Common myeloid progenitor, CD34-positive (primary cell): Measurements from ENCODE around the gene SNX1.
"Not testable (repeated sequence)": the region's sequence is repeated elsewhere in the genome, so short reads cannot be mapped to it uniquely, and the experiment has no call there.

ENCODE experiments used
- CTCF ChIA-PET: fragments of 350-600 bp; sonication (Branson Sonifier 250); formaldehyde crosslinking; loops from one replicate; lab custom pipeline; 2021; ENCODE audit warnings: antibody characterized with exemption; lab: Charles Lee
- POLR2A ChIA-PET: fragments of 350-600 bp; sonication (Branson Sonifier 250); formaldehyde crosslinking; loops from one replicate; lab custom pipeline; 2021; ENCODE audit warnings: antibody characterized with exemption; lab: Charles Lee
- DNase-seq, 3 donors: peaks; one replicate each; pipeline versions ENCODE4 v3.0.0 to v3.0.0-alpha.2; 2013
- H3K27ac ChIP-seq, 2 experiments: 1 replicate in 1 of 2; 2 replicates in 1 of 2; pipeline ENCODE4 v1.7.0; 2013; ENCODE audit warnings: inconsistent platforms in 2 of 2, low read length in 2 of 2, mild to moderate bottlenecking in 2 of 2, low read depth in 1 of 2, moderate library complexity in 1 of 2; ENCODE audit not compliant: severe bottlenecking in 2 of 2, insufficient read depth in 1 of 2, poor library complexity in 1 of 2
- H3K27me3 ChIP-seq, 5 experiments: replicated peaks in 2 of 5; 1 replicate in 3 of 5; 2 replicates in 2 of 5; pipeline versions ENCODE4 v1.6.1 to v1.7.0; 2013; ENCODE audit warnings: low read length in 4 of 5, mild to moderate bottlenecking in 2 of 5, moderate library complexity in 2 of 5, inconsistent platforms in 1 of 5; ENCODE audit not compliant: insufficient read depth in 5 of 5, control insufficient read depth in 4 of 5
- H3K36me3 ChIP-seq, 4 experiments: 1 replicate in 2 of 4; 2 replicates in 2 of 4; pipeline versions ENCODE4 v1.6.1 to v1.7.0; 2013; ENCODE audit warnings: low read length in 3 of 4, control low read depth in 1 of 4, mild to moderate bottlenecking in 1 of 4; ENCODE audit not compliant: control insufficient read depth in 4 of 4, insufficient read depth in 4 of 4
- H3K4me1 ChIP-seq, 4 experiments: 1 replicate in 3 of 4; 2 replicates in 1 of 4; pipeline versions ENCODE4 v1.6.1 to v1.7.1; 2013; ENCODE audit warnings: low read length in 3 of 4, mild to moderate bottlenecking in 3 of 4, control low read depth in 1 of 4, inconsistent platforms in 1 of 4, moderate library complexity in 1 of 4; ENCODE audit not compliant: control insufficient read depth in 4 of 4, insufficient read depth in 4 of 4; ENCODE audit errors: control extremely low read depth in 1 of 4
- H3K4me3 ChIP-seq, 7 experiments: 1 replicate in 4 of 7; 2 replicates in 3 of 7; pipeline versions ENCODE4 v1.5.1 to v1.7.0; 2013; ENCODE audit warnings: mild to moderate bottlenecking in 7 of 7, low read length in 6 of 7, moderate library complexity in 6 of 7, inconsistent platforms in 2 of 7, low read depth in 2 of 7, control low read depth in 1 of 7; ENCODE audit not compliant: insufficient read depth in 4 of 7, control insufficient read depth in 1 of 7; ENCODE audit errors: extremely low read depth in 1 of 7
- H3K9me3 ChIP-seq, 5 experiments: 1 replicate in 4 of 5; 2 replicates in 1 of 5; pipeline versions ENCODE4 v1.6.1 to v1.7.1; 2013; ENCODE audit warnings: low read length in 4 of 5, mild to moderate bottlenecking in 2 of 5, inconsistent platforms in 1 of 5, low read depth in 1 of 5, moderate library complexity in 1 of 5; ENCODE audit not compliant: control insufficient read depth in 4 of 5, insufficient read depth in 2 of 5; ENCODE audit errors: control extremely low read depth in 1 of 5
- WGBS: methylation state at CpG from one replicate; pipeline ENCODE4 v1.1.5; 2013; ENCODE audit not compliant: insufficient coverage; 5-methylcytosine and 5-hydroxymethylcytosine counted together

Gene SNX1

GRCh38 chr15:64112904-64113303 is 17.1 kb downstream of the SNX1 start:
- no peaks in the 10 kb centered on the region for H3K9me3 ChIP-seq
- H3K36me3 ChIP-seq = peaks cover 11 to 56% (median 32%) of the 10 kb centered on the region in 4 experiments
- no peak overlapping the region for H3K4me3 ChIP-seq
- H3K27ac ChIP-seq = no peak overlapping the region
- H3K27me3 ChIP-seq = no peaks in the 10 kb centered on the region
- H3K4me1 ChIP-seq = no peaks in the 10 kb centered on the region
- ChIA-PET POLR2A (no interaction called here), CTCF (no interaction called here)
- no peak for DNase-seq
- 100% methylated on average over 1 of the region's 1 CpG for WGBS

DNA sequence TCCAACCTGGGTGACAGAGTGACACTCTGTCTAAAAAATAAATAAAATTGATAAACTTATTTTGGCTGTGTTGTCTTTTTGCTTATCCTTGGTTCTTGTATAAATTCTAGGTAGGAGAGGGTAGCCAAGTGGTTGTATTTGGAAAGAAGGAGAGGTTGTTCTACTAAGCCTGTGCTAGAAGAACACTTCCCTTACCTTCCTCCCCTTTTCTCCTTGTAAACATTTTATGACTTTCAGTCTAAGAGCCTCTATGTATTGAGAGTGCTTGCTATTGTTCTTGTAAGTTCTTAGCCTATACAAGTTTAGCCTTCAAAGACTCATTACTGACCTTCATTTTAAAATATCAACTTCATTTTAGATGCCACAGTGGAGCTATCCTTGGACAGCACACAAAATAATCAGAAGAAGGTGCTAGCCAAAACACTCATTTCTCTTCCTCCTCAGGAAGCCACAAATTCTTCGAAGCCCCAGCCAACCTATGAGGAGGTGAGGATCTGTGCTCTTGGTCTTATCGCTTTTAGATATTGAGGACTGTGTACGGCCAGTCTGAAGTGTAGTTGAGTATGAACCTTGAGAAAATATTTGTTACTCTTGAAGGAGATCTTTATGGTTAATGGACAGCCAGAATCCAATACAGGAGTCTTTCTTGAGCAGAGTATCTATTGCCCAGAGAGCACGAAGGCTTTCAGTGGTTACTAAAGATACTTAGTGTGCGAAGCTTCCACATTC is 22.1 kb downstream of the SNX1 start:
- H3K4me3 ChIP-seq = no peak overlapping the region
- H3K27ac ChIP-seq = no peak overlapping the region
- no peaks in the 10 kb centered on the region for H3K9me3 ChIP-seq
- WGBS = 98% methylated on average over 4 of the region's 5 CpGs
- DNase-seq = no peak
- ChIA-PET POLR2A (interaction anchor here (0.6 kb wide), 1 partner anchor 9 kb away, joined by 6 read pairs; no protein-coding TSS in a partner anchor), CTCF (interaction anchor here (1.9 kb wide), 1 partner anchor 19 kb away, joined by 7 read pairs; no protein-coding TSS in a partner anchor)
- H3K36me3 ChIP-seq = peaks cover 28 to 97% (median 60%) of the 10 kb centered on the region in 4 experiments
- H3K27me3 ChIP-seq = no peaks in the 10 kb centered on the region
- H3K4me1 ChIP-seq = no peaks in the 10 kb centered on the region

DNA sequence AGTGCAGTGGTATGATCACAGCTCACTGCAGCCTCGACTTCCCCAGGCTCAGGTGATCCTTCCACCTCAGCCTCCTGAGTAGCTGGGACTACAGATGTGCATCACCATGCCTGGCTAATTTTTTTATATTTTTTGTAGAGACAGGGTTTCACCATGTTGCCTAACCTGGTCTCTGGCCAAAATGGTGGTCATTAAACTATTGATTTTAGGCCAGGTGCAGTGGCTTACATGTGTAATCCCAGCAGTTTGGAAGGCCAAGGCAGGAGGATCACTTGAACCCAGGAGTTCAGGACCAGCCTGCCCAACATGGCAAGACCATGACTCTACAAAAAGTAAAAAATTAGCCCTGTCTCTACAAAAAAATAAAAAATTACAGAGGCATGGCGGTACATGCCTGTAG is 24.5 kb downstream of the SNX1 start:
- H3K4me3 ChIP-seq, H3K9me3 ChIP-seq, H3K27me3 ChIP-seq, POLR2A ChIA-PET, H3K27ac ChIP-seq, H3K4me1 ChIP-seq, DNase-seq: not testable (repeated sequence)
- CTCF ChIA-PET = interaction anchor here (1.6 to 3.3 kb wide), 3 partner anchors 10 to 20 kb away, joined by 4 to 12 read pairs (median 8); no protein-coding TSS in a partner anchor
- WGBS = 100% methylated on average over 1 of the region's 2 CpGs
- H3K36me3 ChIP-seq = peaks cover 29 to 90% (median 62%) of the 10 kb centered on the region in 4 experiments

GRCh38 chr15:64121614-64122013 is 25.8 kb downstream of the SNX1 start:
- CTCF ChIA-PET = interaction anchor here (0.9 to 3.3 kb wide), 4 partner anchors 10 to 21 kb away, joined by 3 to 12 read pairs (median 6); no protein-coding TSS in a partner anchor
- Histone ChIP-seq H3K4me1 (no peaks in the 10 kb centered on the region), H3K36me3 (peaks cover 30 to 88% (median 59%) of the 10 kb centered on the region in 4 experiments), H3K27ac (no peak overlapping the region), H3K4me3 (no peak overlapping the region), H3K27me3 (no peaks in the 10 kb centered on the region), H3K9me3 (no peaks in the 10 kb centered on the region)
- no peak for DNase-seq
- 100% methylated on average over 1 of the region's 4 CpGs for WGBS
- POLR2A ChIA-PET = interaction anchor here (1.1 kb wide), 1 partner anchor 10 kb away, joined by 4 read pairs; no protein-coding TSS in a partner anchor

- WGBS = no CpG with 5 or more reads among the region's 1 CpG
- no peaks in the 10 kb centered on the region for H3K4me1 ChIP-seq
- POLR2A ChIA-PET = no interaction called here
Observed at GRCh38 chr15:64122444-64122843, 26.7 kb downstream of the SNX1 start.

GRCh38 chr15:64122936-64123351 is 27.2 kb downstream of the SNX1 start:
- Histone ChIP-seq H3K27ac (no peak overlapping the region), H3K9me3 (no peaks in the 10 kb centered on the region), H3K36me3 (peaks cover 35 to 88% (median 60%) of the 10 kb centered on the region in 4 experiments), H3K4me3 (no peak overlapping the region), H3K27me3 (no peaks in the 10 kb centered on the region), H3K4me1 (no peaks in the 10 kb centered on the region)
- ChIA-PET POLR2A (no interaction called here), CTCF (interaction anchor here (1.7 to 3.3 kb wide), 3 partner anchors 9 to 23 kb away, joined by 6 to 12 read pairs (median 8); no protein-coding TSS in a partner anchor)
- DNase-seq = no peak
- 96% methylated on average over 3 of the region's 3 CpGs for WGBS

More at GRCh38 chr15:64122444-64122843, 26.7 kb downstream of the SNX1 start:
- H3K9me3 ChIP-seq = no peaks in the 10 kb centered on the region
- DNase-seq = no peak
- no peak overlapping the region for H3K27ac ChIP-seq
- no peaks in the 10 kb centered on the region for H3K27me3 ChIP-seq
- H3K4me3 ChIP-seq = no peak overlapping the region
- CTCF ChIA-PET = interaction anchor here (0.9 to 3.3 kb wide), 4 partner anchors 9 to 22 kb away, joined by 3 to 12 read pairs (median 7); no protein-coding TSS in a partner anchor
- H3K36me3 ChIP-seq = peaks cover 31 to 88% (median 60%) of the 10 kb centered on the region in 4 experiments

- H3K4me1 ChIP-seq = no peaks in the 10 kb centered on the region
- CTCF ChIA-PET = interaction anchor here (0.8 to 1.5 kb wide), 2 partner anchors 11 to 22 kb away, joined by 3 read pairs; no protein-coding TSS in a partner anchor
- DNase-seq = no peak
- WGBS = 100% methylated on average over 1 of the region's 3 CpGs
- POLR2A ChIA-PET = no interaction called here
- no peak overlapping the region for H3K4me3 ChIP-seq
- no peaks in the 10 kb centered on the region for H3K9me3 ChIP-seq
- H3K36me3 ChIP-seq = peaks cover 40 to 88% (median 61%) of the 10 kb centered on the region in 4 experiments
- H3K27ac ChIP-seq = no peak overlapping the region
- no peaks in the 10 kb centered on the region for H3K27me3 ChIP-seq
Observed at GRCh38 chr15:64125978-64126377, 30.2 kb downstream of the SNX1 start.
